Activated CD4-positive, alpha-beta T cell treated with anti-CD3 and anti-CD28 coated beads for 24 hours (primary cell): ENCODE data around the gene RSF1.
A peak's percentile ranks its signal among the peaks of the same experiment; 100 is the strongest.
"Not testable (repeated sequence)": the region's sequence is repeated elsewhere in the genome, so short reads cannot be mapped to it uniquely, and the experiment has no call there.

Experiments
- DNase-seq, 2 donors: peaks; one replicate each; pipeline ENCODE4 v3.0.0-alpha.2; 2020; ENCODE audit warnings: low read depth in 2 of 2

The RSF1 gene

GRCh38 chr11:77820565-77821348 lies at the start of gene RSF1, which contains the start of gene AAMDC:
Gene RSF1, minus strand, starts transcription at chr11:77820722. Its CDS starts 8 bp downstream, at chr11:77820714.
Gene AAMDC, plus strand, starts transcription at chr11:77821144. Its CDS starts 21,353 bp downstream, at chr11:77842497.
- peak; percentile 97 for DNase-seq

GRCh38 chr11:77868744-77869143 lies 48.2 kb upstream of the RSF1 start:
- no peak for DNase-seq

DNA sequence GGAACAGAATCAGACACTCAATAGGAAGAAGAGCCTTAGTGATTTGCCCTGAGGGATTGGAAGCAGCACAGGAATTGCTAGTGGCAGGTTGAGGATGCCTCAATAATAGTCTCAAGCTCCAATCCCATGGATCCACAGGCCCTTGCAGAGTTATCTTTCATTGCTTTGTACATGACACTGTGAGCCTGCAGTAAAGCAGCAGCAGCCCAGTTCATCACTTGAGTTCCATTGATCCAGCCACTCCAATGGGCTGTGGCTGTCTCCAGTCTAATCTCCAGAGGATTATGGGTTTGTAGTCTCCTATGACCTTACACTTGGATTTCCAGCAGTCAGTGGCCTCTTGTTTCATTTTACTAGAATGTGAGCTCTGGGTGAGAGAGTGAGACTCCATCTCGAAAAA lies 45.8 kb upstream of the RSF1 start:
- no peak for DNase-seq

DNA sequence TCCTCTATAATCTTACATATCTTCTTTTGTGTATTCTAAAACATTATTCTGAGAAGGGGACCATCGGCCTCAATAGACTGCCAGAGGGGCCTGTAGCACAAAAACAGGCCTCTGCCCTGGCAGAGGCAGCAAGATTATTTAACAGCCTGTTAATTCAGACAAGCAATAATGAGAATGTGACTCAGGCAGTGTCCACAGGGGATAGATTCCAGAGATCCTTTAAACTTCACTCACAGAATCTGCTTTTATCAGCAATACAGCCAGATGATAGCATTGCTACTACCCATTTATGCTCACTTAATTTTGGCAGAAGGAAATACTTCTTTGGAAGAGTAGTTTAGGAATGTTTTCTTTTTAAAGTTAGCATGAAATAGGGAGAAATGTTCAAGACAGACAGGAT lies 45.3 kb upstream of the RSF1 start:
- DNase-seq = no peak

DNA sequence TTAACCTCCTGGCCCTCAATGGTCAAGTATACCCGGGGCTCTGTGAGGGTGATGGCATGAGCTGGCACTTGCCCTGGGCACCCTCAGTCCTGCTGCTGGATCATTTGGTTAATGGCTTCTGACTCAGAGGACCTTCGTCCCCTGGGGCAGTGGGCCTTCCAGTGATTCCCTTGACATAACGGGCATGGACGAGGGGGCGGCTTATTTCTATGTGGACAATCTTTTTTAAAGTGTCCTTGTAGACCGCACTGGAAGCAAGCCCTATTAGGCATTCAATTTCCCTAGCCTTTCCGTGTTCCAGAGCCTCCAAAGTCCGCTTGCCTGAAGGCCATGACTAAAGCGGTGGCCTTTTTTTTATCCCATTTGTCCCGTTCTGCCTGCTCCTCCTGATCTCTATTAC lies 40.9 kb upstream of the RSF1 start:
- DNase-seq = not testable (repeated sequence)

GRCh38 chr11:77857906-77858457 lies 37.5 kb upstream of the RSF1 start:
- not testable (repeated sequence) for DNase-seq

GRCh38 chr11:77854838-77855237 lies 34.3 kb upstream of the RSF1 start:
- DNase-seq = no peak

- no peak for DNase-seq
Measured at GRCh38 chr11:77851503-77851902, 31.0 kb upstream of the RSF1 start.

DNA sequence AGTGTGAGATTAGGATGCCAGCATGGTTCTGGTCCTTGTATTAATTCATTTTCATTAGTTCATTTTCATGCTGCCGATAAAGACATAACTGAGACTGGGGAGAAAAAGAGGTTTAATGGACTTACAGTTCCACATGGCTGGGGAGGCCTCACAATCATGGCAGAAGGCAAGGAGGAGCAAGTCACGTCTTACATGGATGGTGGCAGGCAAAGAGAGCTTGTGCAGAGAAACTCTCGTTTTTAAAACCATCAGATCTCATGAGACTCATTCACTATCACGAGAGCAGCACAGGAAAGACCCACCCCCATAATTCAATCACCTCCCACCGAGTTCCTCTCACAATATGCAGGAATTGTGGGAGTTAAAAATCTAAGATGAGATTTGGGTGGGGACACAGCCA lies 23.2 kb upstream of the RSF1 start:
- not testable (repeated sequence) for DNase-seq

GRCh38 chr11:77842441-77843121 lies 22.1 kb upstream of the RSF1 start:
- no peak for DNase-seq

DNA sequence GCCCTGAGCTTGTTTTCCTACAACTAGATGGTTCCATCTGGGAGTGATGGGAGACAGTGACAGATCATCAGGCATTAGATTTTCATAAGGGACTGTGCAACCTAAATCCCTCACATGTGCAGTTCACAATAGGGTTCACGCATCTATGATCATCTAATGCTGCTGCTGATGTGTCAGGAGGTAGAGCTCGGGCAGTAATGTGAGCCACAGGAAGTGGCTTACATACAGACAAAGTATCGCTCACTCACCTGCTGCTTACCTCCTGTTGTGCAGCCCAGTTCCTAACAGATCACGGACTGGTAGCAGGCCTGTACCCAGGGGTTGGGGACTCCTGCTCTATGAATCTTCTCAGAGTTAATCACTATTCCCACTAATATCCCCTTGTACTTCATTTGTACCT lies 12.8 kb upstream of the RSF1 start:
- no peak for DNase-seq

DNA sequence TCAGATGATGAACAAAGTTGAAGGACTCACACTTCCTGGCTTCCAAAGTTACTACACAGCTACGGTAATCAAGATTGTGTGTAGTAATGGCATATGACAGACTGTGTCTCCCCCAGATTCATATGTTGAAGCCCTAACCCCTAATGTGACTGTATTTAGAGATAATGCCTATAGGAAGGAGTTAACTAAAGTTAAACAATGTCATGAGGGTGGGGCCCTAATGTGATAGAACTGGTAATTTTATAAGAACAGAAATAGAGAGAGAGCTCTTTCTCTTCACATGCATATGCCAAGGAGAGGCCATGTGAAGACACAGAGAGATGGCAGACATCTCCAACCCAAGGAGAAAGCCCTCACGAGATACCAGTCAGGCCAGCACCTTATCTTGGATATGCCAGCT lies 8.4 kb upstream of the RSF1 start:
- DNase-seq = no peak

DNA sequence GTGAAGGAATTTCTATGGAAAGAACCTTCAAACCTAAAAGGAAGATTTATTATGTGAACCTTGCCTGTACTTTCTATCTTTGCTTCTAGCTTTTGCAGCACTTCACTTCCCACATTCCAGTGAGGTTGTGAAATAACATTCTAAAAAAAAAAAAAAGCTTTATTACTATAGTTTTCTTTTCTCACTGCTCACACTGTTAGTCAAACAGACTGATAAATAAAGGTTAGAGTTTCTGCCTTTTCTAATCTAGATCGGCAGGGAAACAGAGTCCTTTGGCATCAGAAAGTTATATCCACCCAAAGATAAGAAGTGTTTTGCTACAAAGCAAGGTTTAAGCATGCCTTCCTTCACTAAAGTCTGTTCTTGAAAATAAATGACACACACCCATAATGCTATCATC lies 3.3 kb upstream of the RSF1 start:
- DNase-seq = no peak

DNA sequence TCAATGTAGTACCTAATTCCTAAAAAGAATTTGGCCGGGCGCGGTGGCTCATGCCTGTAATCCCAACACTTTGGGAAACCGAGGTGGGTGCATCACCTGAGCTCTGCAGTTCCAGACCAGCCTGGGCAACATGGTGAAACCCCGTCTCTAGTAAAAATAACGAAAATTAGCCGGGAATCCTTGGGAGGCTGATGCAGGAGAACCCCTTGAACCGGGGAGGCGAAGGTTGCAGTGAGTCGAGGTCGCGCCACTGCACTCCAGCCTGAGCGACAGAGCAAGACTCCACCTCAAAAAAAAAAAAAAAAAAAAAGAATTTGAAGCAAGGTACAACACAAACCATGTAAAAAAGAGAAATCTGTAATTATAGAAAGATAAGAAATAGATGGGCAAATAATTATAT lies 1.6 kb upstream of the RSF1 start:
- not testable (repeated sequence) for DNase-seq

GRCh38 chr11:77821349-77821851 lies 878 bp upstream of the RSF1 start:
- peak in 1 of 2 donors; percentile 4 for DNase-seq

DNA sequence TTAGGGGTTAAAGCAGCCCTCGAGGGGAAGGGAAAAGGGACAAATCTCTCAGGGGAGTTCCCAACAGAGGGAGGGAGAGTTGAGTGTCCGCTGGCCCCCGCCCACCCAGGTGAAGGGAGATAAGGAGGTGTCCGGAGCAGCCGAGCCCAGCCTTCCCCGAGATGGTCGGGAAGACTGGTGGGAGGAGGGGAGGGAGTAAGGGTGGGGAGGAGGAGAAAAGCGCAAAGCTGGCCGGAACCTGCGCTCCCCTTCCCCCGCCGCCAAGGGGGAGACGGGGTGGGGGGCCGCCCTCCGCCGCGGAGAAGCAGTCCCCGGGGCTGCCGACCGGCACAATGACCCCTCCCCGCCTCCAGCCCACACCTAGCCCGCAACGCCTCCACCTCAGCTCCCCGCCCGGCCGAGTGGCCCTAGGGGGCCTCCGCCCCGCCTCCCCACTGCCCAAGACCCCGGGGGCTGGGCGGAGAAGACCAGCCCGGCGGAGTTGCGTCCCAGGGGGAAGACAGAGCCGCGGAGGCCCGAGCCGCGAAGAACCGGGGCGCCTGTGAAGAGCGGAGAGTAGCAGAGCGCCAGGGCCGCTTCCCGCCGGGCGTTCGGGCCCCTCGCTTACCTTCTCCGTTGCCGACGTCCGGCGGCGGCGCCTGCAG lies 479 bp downstream of the RSF1 start:
- DNase-seq = peak; percentile 9 to 18

DNA sequence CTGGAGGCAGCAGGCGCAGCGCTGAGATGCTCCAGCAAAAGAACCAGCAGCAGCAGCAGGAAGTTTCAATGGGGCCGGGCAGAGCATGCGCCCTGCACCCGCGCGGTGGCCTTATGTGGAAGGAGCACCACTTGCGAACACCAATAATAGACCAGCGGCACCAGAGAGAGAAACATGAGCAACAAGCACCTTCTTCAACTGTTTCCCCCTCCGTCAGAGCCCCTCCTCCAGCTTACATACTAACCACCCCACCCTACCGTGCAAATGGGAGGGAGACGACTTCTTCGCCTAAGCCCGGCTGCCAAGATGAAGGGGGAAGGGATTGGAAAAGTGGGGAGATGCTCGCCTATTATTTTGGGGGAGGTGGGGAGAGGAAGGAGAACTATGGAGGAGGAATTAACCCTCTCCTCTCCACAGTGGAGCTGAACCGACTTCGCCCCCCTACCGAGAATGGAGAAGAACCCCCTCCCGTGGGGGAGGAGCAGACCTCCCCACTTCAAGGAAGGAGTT lies 1.1 kb downstream of the RSF1 start:
- DNase-seq = peak; percentile 73 to 75

- DNase-seq = no peak
Measured at GRCh38 chr11:77815459-77815858, 5.1 kb downstream of the RSF1 start.

DNA sequence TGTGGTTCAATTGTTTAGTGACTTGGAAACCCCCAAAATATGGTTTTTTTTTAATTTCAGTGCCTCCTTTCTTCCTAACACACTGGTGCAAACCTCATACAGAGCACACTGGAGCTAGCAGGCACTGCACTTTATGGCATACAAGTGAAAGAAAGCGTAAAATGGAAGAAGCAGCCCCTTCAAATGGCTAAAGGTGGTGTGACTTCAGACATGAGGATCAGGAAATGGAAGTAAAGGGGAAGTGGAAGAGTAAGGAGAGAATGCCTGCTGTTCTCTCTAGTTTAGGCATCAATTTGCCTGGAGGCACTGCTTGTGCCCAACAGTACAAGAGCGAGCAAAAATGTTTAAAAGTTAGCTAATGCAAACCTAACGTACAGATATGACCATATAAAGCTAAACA lies 5.7 kb downstream of the RSF1 start:
- DNase-seq = no peak

GRCh38 chr11:77813256-77813655 lies 7.3 kb downstream of the RSF1 start:
- DNase-seq = no peak

DNA sequence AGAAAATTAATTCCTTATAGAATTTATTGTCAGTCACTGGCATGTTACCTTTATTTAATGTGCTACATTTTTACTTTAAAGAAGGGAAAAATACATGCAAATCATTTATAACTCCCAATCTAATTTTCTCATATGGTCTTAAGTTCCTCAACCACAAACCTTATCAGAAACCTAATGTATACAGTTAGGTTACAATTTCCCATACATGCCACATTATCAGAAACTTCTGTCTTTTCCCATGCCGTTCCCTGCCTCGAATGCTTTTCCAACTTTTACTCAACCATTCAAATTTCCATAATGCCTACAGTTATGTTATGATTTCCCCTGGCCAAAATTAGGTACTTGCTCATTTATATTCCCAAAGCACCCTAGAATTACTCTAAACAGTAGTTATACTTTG lies 13.5 kb downstream of the RSF1 start:
- DNase-seq = no peak

DNA sequence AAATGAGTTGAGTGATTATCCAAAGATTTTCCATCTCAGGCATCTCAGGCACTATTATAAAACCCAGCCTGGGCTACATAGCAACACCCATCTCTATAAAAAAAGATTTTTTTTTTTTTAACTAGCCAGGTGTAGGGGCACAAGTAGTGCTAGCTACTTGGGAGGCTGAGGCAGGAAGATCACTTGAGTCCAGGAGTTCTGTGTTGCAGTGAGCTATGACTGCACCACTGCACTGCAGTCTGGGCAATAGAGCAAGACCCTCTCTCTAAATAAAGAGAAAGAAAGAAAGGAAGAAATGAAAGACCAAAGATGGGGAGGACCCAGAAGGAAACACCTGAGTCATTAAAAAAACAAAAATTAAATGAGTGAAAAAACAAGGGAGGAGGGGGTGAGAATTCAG lies 14.1 kb downstream of the RSF1 start:
- no peak for DNase-seq
